NK-92 (cell line): ENCODE results near the gene CATSPERE.

ENCODE experiments used
- DNase-seq: peaks from one replicate; lab custom pipeline; 2025; ENCODE audit not compliant: unreplicated experiment; lab: John Stamatoyannopoulos, UW

The CATSPERE gene

GRCh38 chr1:244626709-244627108, 165.6 kb downstream of the CATSPERE start:
- no peak for DNase-seq

GRCh38 chr1:244628789-244629188, 167.7 kb downstream of the CATSPERE start:
- DNase-seq, result no peak

GRCh38 chr1:244633140-244633539, 172.1 kb downstream of the CATSPERE start:
- no peak for DNase-seq

DNA sequence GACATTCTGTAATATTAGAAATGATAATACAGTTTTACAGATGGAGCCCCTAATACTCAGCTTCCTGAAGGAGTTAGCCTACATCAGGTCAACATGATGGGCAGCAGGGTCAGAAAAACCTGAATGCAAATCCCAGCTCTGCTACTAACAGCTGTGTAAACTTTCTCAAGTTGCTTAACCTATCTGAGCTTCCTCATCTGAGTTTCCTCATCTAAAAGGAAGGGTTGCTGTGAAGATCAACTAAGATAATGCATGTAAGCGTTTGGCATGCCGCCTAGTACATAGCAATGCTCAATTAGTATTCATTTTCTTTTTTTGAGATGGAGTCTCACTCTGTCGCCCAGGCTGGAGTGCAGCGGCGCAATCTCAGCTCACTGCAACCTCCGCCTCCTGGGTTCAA, 173.5 kb downstream of the CATSPERE start:
- no peak for DNase-seq

GRCh38 chr1:244636488-244637259, 175.6 kb downstream of the CATSPERE start:
- no peak for DNase-seq

DNA sequence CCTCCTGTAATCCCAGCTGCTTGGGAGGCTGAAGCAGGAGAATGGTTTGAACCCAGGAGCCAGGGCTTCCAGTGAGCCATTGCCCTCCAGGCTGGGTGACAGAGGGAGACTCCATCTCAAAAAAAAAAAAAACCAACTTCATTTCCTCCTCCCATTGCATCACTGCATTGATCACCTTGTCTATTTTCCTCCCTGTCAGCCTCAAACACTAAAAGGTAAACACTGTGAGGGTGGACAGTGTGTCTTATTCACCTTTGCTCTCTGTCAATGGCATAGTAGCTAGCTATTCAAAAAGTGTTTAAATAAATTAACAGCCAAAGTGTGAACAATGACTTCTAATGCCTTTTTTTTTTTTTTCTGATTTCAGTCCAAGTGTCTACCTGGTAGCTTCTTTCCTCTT, 178.5 kb downstream of the CATSPERE start:
- no peak for DNase-seq

- no peak for DNase-seq
Observed at GRCh38 chr1:244640917-244641316, 179.8 kb downstream of the CATSPERE start.

GRCh38 chr1:244642526-244642925, 181.5 kb downstream of the CATSPERE start:
- no peak for DNase-seq

- DNase-seq, result no peak
Observed at GRCh38 chr1:244642988-244643387, 181.9 kb downstream of the CATSPERE start.

- no peak for DNase-seq
Observed at GRCh38 chr1:244645414-244645813, 184.3 kb downstream of the CATSPERE start.

GRCh38 chr1:244645890-244646289, 184.8 kb downstream of the CATSPERE start:
- no peak for DNase-seq

GRCh38 chr1:244647819-244648218, 186.7 kb downstream of the CATSPERE start:
- DNase-seq, result no peak

GRCh38 chr1:244651956-244652622, 191.0 kb downstream of the CATSPERE start:
- DNase-seq, result no peak

DNA sequence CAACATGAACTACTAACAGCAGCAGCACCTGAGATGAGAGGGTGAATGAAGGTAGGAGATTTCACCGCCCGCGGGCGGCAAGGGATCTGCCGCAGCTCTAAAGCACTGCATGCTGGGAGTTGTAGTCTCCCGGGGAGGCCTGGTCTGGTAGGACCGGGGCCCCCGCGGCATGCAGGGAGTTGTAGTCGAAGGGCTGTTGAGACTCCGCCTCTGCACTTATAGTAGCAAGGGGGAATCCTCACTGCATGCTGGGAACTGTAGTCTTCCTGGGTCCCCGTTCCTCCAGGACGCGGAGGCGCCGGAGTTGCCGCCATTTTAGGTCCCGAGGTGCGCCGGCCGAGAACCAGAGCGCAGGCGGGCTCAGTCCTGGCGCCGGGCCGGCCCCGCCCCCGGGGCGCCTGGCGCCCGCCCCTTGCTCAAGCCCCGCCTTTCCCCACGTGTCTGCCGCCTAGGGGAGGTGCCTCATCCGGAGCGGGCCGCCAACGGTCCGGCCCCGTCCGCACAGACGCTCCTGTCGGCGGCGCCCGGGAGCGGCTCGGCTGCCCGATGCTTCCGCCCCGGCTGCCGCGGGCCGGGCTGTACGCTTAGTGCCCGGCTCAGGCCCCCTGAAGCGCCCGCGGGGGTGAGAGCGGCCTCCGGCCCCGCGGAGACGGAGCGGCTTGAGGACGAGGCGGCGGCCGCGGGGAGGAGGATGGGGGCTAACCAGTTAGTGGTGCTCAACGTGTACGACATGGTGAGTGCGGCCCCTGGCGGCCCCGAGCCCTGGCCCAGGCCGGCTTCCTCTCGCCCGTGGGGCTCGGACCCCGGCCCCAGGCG, 191.8 kb downstream of the CATSPERE start, which contains the start of gene DESI2:
TSS of gene DESI2 (plus strand) at position 504 of the 816 bp plus-strand sequence. CDS start at position 692, 188 bp downstream.
- DNase-seq, result peak; percentile 87

DNA sequence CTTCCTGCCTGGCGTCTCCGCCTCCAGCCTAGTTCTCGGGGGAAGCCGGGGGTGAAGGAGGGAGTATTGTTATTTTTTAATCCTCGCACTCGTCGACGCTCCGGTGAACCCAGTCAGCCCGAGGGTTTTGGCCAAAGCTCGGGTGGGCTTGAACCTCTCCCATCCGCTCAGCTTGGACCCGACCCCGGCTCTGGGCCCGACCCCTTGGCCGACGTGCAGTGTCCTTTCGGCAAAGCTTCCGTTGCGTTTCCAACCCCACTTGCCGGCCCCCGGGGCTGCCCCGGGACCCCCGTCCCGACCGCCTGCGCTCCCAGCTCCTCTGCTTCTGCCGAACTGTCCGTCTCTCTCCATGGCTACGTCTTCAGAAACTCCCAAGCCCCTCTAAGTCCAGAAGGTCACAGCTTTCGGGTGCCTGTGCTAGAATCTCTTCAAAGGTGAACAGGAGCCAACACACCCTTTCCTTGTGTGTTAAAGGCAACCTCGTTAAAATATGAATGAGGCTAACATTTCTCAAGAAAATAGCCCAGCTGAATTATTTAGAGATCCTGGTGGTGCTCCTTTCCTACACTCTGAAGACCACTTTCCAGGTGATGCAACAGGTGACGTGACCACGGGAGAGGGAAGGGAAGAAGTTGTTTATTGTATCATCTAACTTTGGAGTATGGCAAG, 192.5 kb downstream of the CATSPERE start:
- DNase-seq, result no peak

- no peak for DNase-seq
Observed at GRCh38 chr1:244654108-244655038, 193.3 kb downstream of the CATSPERE start.

GRCh38 chr1:244655186-244655585, 194.1 kb downstream of the CATSPERE start:
- no peak for DNase-seq

GRCh38 chr1:244657421-244657820, 196.3 kb downstream of the CATSPERE start:
- DNase-seq, result no peak

DNA sequence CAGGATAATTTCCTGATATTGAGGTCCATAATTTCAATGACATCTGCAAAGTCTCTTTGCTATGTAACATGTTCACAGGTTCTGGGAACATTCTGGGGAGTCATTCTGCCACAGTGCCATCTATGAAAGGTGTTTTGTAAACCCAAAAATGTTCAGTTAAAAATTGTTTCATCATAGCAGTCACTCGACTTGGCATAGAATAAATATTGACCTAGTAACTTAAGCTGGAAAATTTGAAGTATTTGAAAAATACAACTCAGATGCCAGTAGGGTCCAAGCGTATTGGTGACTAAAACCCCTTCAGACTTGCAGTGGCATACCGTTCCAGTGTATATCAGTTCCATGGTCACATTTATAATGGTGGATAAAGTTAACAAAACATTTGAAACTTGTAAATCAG, 198.6 kb downstream of the CATSPERE start:
- no peak for DNase-seq

GRCh38 chr1:244660595-244660994, 199.5 kb downstream of the CATSPERE start:
- no peak for DNase-seq
